Endothelial cell of umbilical vein (primary cell): Measurements from ENCODE around the gene NF1. TPM values are rescaled to one million over a fixed set of nuclear protein-coding genes. Genes with fewer than 3 reads are reported as not detected.

Source experiments
- BruUV-seq: library from RNA; stranded (reverse); fragments of 400-500 nt; replicated peaks from 2 replicates; lab custom pipeline; 2021; lab: Mats Ljungman, UMichigan
- CTCF ChIA-PET: fragments of 300-600, 350-600 bp; sonication (Branson Sonifier 250); formaldehyde crosslinking; loops from one replicate; lab custom pipeline; 2021; ENCODE audit warnings: antibody characterized with exemption, inconsistent platforms; lab: Charles Lee
- POLR2A ChIA-PET: fragments of 300-600, 350-600 bp; sonication (Branson Sonifier 250); formaldehyde crosslinking; loops from one replicate; lab custom pipeline; 2021; ENCODE audit warnings: antibody characterized with exemption, inconsistent platforms; lab: Charles Lee
- DNase-seq: peaks from one replicate; pipeline ENCODE4 v3.0.0-alpha.2; 2011; ENCODE audit warnings: low read depth, low spot score
- FAIRE-seq: peaks from 2 replicates; lab custom pipeline; 2011; peaks lifted over from hg19 to GRCh38; lab: Jason Lieb, UNC
- H2AFZ ChIP-seq: 2 replicates; pipeline ENCODE4 v1.6.0; 2012; ENCODE audit warnings: low read depth, low read length, control low read depth, inconsistent platforms
- H3K27ac ChIP-seq: 2 replicates; pipeline ENCODE4 v1.5.1; 2011; ENCODE audit warnings: low read depth, mild to moderate bottlenecking, control low read depth, low read length, moderate library complexity; ENCODE audit not compliant: insufficient read depth
- H3K27me3 ChIP-seq, 2 experiments: 2 replicates each; pipeline versions ENCODE4 v1.6.0 to v1.6.1; 2011; ENCODE audit warnings: low read length in 2 of 2, mixed read lengths in 1 of 2; ENCODE audit not compliant: control insufficient read depth in 2 of 2, insufficient read depth in 2 of 2
- H3K36me3 ChIP-seq, 2 experiments: 2 replicates in 1 of 2; 3 replicates in 1 of 2; pipeline ENCODE4 v1.5.1; 2011; ENCODE audit warnings: low read length in 2 of 2, mild to moderate bottlenecking in 1 of 2, moderate library complexity in 1 of 2; ENCODE audit not compliant: control insufficient read depth in 2 of 2, insufficient read depth in 2 of 2; ENCODE audit errors: extremely low read depth in 1 of 2
- H3K4me1 ChIP-seq: 3 replicates; pipeline ENCODE4 v1.5.1; 2011; ENCODE audit warnings: mild to moderate bottlenecking, low read length; ENCODE audit not compliant: control insufficient read depth, insufficient read depth; ENCODE audit errors: extremely low read depth
- H3K4me2 ChIP-seq: 2 replicates; pipeline ENCODE4 v1.6.1; 2011; ENCODE audit warnings: low read length, control low read depth, mixed read lengths; ENCODE audit not compliant: insufficient read depth
- H3K4me3 ChIP-seq, 3 experiments: fragments of 200-600 bp in 1 of 3; sonication (generic), shearing (Covaris generic) in 1 of 3; replicated peaks in 1 of 3; 2 replicates each; pipeline ENCODE4 v1.5.1; 2011 to 2016; ENCODE audit warnings: control low read depth in 3 of 3, low read length in 3 of 3, mild to moderate bottlenecking in 2 of 3, inconsistent platforms in 1 of 3, low read depth in 1 of 3, moderate library complexity in 1 of 3; ENCODE audit not compliant: insufficient read depth in 1 of 3
- H3K79me2 ChIP-seq: 2 replicates; pipeline ENCODE4 v1.6.0; 2012; ENCODE audit warnings: low read length, inconsistent platforms; ENCODE audit not compliant: control insufficient read depth, insufficient read depth
- H3K9ac ChIP-seq: replicated peaks from 2 replicates; pipeline ENCODE3; 2011; ENCODE audit warnings: low read length, control low read depth; ENCODE audit not compliant: insufficient read depth; ENCODE audit errors: extremely low read depth
- H3K9me1 ChIP-seq: replicated peaks from 3 replicates; pipeline ENCODE4 v1.6.0; 2011; ENCODE audit warnings: mild to moderate bottlenecking, low read length; ENCODE audit not compliant: control insufficient read depth, insufficient read depth; ENCODE audit errors: extremely low read depth
- H3K9me3 ChIP-seq: replicated peaks from 2 replicates; pipeline ENCODE4 v1.5.1; 2012; ENCODE audit warnings: low read length, inconsistent platforms; ENCODE audit not compliant: control insufficient read depth, insufficient read depth
- H4K20me1 ChIP-seq: replicated peaks from 2 replicates; pipeline ENCODE3; 2011; ENCODE audit warnings: mild to moderate bottlenecking, low read length; ENCODE audit not compliant: control insufficient read depth, insufficient read depth; ENCODE audit errors: extremely low read depth
- EZH2 ChIP-seq: IDR thresholded peaks from 2 replicates; pipeline ENCODE4 v1.6.1; 2012; ENCODE audit warnings: borderline replicate concordance, low read depth, mild to moderate bottlenecking, moderate library complexity, low read length, inconsistent platforms; ENCODE audit not compliant: severe bottlenecking
- FOS ChIP-seq: IDR thresholded peaks from 2 replicates; pipeline ENCODE4 v1.6.1; 2011; ENCODE audit warnings: mild to moderate bottlenecking, low read length, moderate library complexity, borderline replicate concordance; ENCODE audit not compliant: insufficient read depth
- GATA2 ChIP-seq: IDR thresholded peaks from 2 replicates; pipeline ENCODE4 v1.7.0; 2011; ENCODE audit warnings: low read depth, mild to moderate bottlenecking, moderate library complexity, mixed read lengths, low read length; ENCODE audit not compliant: insufficient read length, insufficient read depth
- JUN ChIP-seq: IDR thresholded peaks from 2 replicates; pipeline ENCODE4 v1.6.1; 2011; ENCODE audit warnings: borderline replicate concordance, low read depth; ENCODE audit not compliant: insufficient read length, insufficient read depth
- MYC ChIP-seq: IDR thresholded peaks from one replicate; pipeline ENCODE4 v1.6.1; 2011; ENCODE audit warnings: mild to moderate bottlenecking, low read depth, low read length
- POLR2A ChIP-seq: IDR thresholded peaks from 2 replicates; pipeline ENCODE4 v1.6.1; 2012; ENCODE audit warnings: low read depth, mild to moderate bottlenecking, control low read depth, low read length
- POLR2AphosphoS5 ChIP-seq: IDR thresholded peaks from 2 replicates; pipeline ENCODE4 v1.6.1; 2012; ENCODE audit warnings: low read depth, mild to moderate bottlenecking, control low read depth, low read length, moderate library complexity; ENCODE audit not compliant: insufficient read depth
- dilution Hi-C: fragments of 300-500 bp; cut with MboI; formaldehyde crosslinking; loops from one replicate; pipeline ENCODE4 v1.15.0; 2019; ENCODE audit warnings: low sequenced_read_pairs; ENCODE audit not compliant: extremely low pct_ligation_motif_present
- intact Hi-C: fragments of 100-400 bp; cut with micrococcal nuclease; formaldehyde crosslinking; loops from one replicate; pipeline ENCODE4 v1.10.0; 2022
- polyA plus RNA-seq, 4 experiments: library from polyadenylated mRNA; depleted of rRNA in 3 of 4; stranded (reverse) in 3 of 4; unstranded in 1 of 4; fragments of >200 nt; gene quantifications; 2 replicates each; pipeline versions ENCODE4 v1.2.1 to v1.2.3, GENCODE V29; 2011 to 2012; ENCODE audit warnings: missing spikeins in 1 of 4
- total RNA-seq: library from RNA; stranded (reverse); gene quantifications from 2 replicates; pipeline ENCODE4 v1.2.3, GENCODE V29; 2021
- TF ChIP-seq, protein P1 (sequence below), 2 donors: IDR thresholded peaks; 1 replicate in 1 of 2; 2 replicates in 1 of 2; pipeline ENCODE4 v1.5.1; 2011; ENCODE audit warnings: low read length in 2 of 2, mild to moderate bottlenecking in 2 of 2, moderate library complexity in 2 of 2, control low read depth in 1 of 2, inconsistent platforms in 1 of 2, low read depth in 1 of 2; ENCODE audit not compliant: insufficient read depth in 1 of 2; ENCODE audit errors: extremely low read depth in 1 of 2
- TF ChIP-seq, protein P2 (sequence below): IDR thresholded peaks from 2 replicates; pipeline ENCODE4 v1.6.1; 2011; ENCODE audit not compliant: insufficient read depth, insufficient read length

Gene NF1
- total and polyA plus RNA-seq, 2 donors (not counting 3 experiments of a cell fraction or from before 2014, with no cell fraction given) = 13.7 to 42.4 TPM

DNA sequence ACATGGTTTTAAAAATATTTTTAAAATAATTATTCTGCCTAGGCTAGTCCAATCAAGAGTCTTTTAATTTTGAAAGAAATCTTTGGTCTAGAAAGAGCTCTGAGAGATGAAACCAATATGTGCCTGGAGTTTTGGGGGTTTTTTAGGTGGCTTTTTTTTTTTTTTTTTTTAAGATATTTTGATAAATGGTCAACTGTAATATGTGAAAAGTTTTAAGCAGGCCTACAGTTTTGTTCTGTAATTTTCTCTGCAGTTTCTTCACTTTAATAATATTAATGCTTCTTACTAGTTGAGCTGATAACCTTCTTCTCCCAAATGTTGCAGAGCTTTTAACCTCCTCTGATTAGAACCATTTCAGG, 157.2 kb downstream of the NF1 start:
- Histone ChIP-seq H3K9me3 (no peaks in the 10 kb centered on the region), H3K36me3 (no peaks in the 10 kb centered on the region), H3K4me1 (peaks cover 11% of the 10 kb centered on the region), H3K79me2 (no peaks in the 10 kb centered on the region), H3K4me3 (no peak overlapping the region), H4K20me1 (no peaks in the 10 kb centered on the region), H3K27me3 (no peaks in the 10 kb centered on the region), H3K9ac (no peak overlapping the region), H2AFZ (no peak overlapping the region), H3K4me2 (no peak overlapping the region), H3K9me1 (no peaks in the 10 kb centered on the region), H3K27ac (no peak overlapping the region)
- TF ChIP-seq, protein P1, sequence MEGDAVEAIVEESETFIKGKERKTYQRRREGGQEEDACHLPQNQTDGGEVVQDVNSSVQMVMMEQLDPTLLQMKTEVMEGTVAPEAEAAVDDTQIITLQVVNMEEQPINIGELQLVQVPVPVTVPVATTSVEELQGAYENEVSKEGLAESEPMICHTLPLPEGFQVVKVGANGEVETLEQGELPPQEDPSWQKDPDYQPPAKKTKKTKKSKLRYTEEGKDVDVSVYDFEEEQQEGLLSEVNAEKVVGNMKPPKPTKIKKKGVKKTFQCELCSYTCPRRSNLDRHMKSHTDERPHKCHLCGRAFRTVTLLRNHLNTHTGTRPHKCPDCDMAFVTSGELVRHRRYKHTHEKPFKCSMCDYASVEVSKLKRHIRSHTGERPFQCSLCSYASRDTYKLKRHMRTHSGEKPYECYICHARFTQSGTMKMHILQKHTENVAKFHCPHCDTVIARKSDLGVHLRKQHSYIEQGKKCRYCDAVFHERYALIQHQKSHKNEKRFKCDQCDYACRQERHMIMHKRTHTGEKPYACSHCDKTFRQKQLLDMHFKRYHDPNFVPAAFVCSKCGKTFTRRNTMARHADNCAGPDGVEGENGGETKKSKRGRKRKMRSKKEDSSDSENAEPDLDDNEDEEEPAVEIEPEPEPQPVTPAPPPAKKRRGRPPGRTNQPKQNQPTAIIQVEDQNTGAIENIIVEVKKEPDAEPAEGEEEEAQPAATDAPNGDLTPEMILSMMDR (IDR thresholded peaks at IDR 0.05; ENCODE audit: extremely low read depth in 1 of 2, insufficient read depth in 1 of 2, low read depth in 1 of 2, low read length in 2 of 2) = no peak
- TF ChIP-seq POLR2AphosphoS5 = no peak
- POLR2A ChIA-PET = no interaction called here
- BruUV-seq = no TSS peak
- dilution Hi-C loops (no loop called here), intact Hi-C loops (no loop called here)
- DNase-seq (no peak), FAIRE-seq (no peak)
- CTCF ChIA-PET = interaction anchor here (0.8 to 2.4 kb wide), 3 partner anchors 14 to 31 kb away, joined by 3 to 8 read pairs (median 3); no protein-coding TSS in a partner anchor

DNA sequence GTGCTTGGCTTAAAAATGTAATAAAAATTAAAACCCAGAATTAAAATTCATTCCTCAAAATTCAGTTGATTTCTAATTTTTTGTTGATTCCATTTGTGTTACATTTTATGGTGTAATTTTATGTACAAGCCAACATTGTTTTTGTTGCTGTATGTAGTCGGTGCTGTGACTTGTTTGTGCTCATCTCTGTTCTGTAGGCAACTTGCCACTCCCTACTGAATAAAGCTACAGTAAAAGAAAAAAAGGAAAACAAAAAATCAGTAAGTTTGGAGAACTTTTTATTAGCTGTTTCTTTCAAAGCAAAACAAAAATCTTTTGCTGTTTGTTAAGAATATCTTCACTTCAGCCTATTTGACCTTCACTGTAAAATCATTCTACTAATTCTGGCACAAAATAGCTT, 158.0 kb downstream of the NF1 start:
- Histone ChIP-seq H3K36me3 (no peaks in the 10 kb centered on the region), H3K79me2 (no peaks in the 10 kb centered on the region), H2AFZ (no peak overlapping the region), H3K27me3 (no peaks in the 10 kb centered on the region), H3K9ac (no peak overlapping the region), H3K4me2 (no peak overlapping the region), H4K20me1 (no peaks in the 10 kb centered on the region), H3K4me1 (peaks cover 15% of the 10 kb centered on the region), H3K9me3 (no peaks in the 10 kb centered on the region), H3K27ac (no peak overlapping the region), H3K9me1 (no peaks in the 10 kb centered on the region), H3K4me3 (no peak overlapping the region)
- FAIRE-seq (no peak), DNase-seq (no peak)
- no TSS peak for BruUV-seq
- ChIA-PET POLR2A (interaction anchor here (0.6 kb wide), 1 partner anchor 251 kb away, joined by 6 read pairs; no protein-coding TSS in a partner anchor), CTCF (interaction anchor here (0.8 to 2.4 kb wide), 2 partner anchors 15 to 32 kb away, joined by 3 to 8 read pairs; no protein-coding TSS in a partner anchor)
- dilution Hi-C loops (no loop called here), intact Hi-C loops (no loop called here)
- no peak for TF ChIP-seq POLR2A
- TF ChIP-seq GATA2 = no peak
- TF ChIP-seq POLR2AphosphoS5 = no peak
- TF ChIP-seq, protein P2, sequence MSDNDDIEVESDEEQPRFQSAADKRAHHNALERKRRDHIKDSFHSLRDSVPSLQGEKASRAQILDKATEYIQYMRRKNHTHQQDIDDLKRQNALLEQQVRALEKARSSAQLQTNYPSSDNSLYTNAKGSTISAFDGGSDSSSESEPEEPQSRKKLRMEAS = no peak
- no peak for TF ChIP-seq MYC
- no peak for TF ChIP-seq JUN
- TF ChIP-seq, protein P1 (IDR thresholded peaks at IDR 0.05; ENCODE audit: extremely low read depth in 1 of 2, insufficient read depth in 1 of 2, low read depth in 1 of 2, low read length in 2 of 2) = no peak
- TF ChIP-seq FOS = no peak
- TF ChIP-seq EZH2 = no peak
